SK-N-SH (cell line): ENCODE data around the gene LIG1.

Experiments used
- CHD2 ChIP-seq: fragments of 150-350 bp; IDR thresholded peaks from 2 replicates; pipeline ENCODE4 v1.6.1; 2018; ENCODE audit warnings: low read length; ENCODE audit not compliant: partially characterized antibody
- CTCF ChIP-seq: fragments of 200-600 bp; sonication (generic); IDR thresholded peaks from 2 replicates; pipeline ENCODE4 v1.6.1; 2017; ENCODE audit warnings: antibody characterized with exemption, mild to moderate bottlenecking, moderate library complexity
- EP300 ChIP-seq, 2 experiments: IDR thresholded peaks; 2 replicates each; pipeline versions ENCODE4 v1.4.0 to v1.6.1; 2012; ENCODE audit warnings: borderline replicate concordance in 1 of 2, low read depth in 1 of 2, low read length in 1 of 2
- FOXJ3 ChIP-seq: sonication (generic); formaldehyde crosslinking; IDR thresholded peaks from 2 replicates; pipeline ENCODE4 v1.5.1; 2020; ENCODE audit warnings: mild to moderate bottlenecking, missing genetic modification reagents
- JUND ChIP-seq: IDR thresholded peaks from 2 replicates; pipeline ENCODE4 v1.4.0; 2012
- MXI1 ChIP-seq: IDR thresholded peaks from 2 replicates; pipeline ENCODE4 v1.6.1; 2012; ENCODE audit warnings: mild to moderate bottlenecking, low read depth, low read length, improper control_type of control experiment
- NFIC ChIP-seq: IDR thresholded peaks from 2 replicates; pipeline ENCODE4 v1.4.0; 2012; ENCODE audit warnings: borderline replicate concordance
- POLR2AphosphoS5 ChIP-seq: IDR thresholded peaks from 2 replicates; pipeline ENCODE4 v1.6.1; 2012; ENCODE audit warnings: low read depth, low read length
- REST ChIP-seq: IDR thresholded peaks from 2 replicates; pipeline ENCODE4 v1.6.1; 2012; ENCODE audit warnings: mild to moderate bottlenecking, low read depth, low read length, moderate library complexity
- RFX5 ChIP-seq: IDR thresholded peaks from 2 replicates; pipeline ENCODE4 v1.6.1; 2012; ENCODE audit warnings: mild to moderate bottlenecking, improper control_type of control experiment, low read length
- SMC3 ChIP-seq: IDR thresholded peaks from 2 replicates; pipeline ENCODE4 v1.6.1; 2012; ENCODE audit warnings: low read depth, low read length, improper control_type of control experiment
- USF1 ChIP-seq: IDR thresholded peaks from 2 replicates; pipeline ENCODE4 v1.4.0; 2012; ENCODE audit warnings: low read depth, borderline replicate concordance
- ZBTB33 ChIP-seq: IDR thresholded peaks from 2 replicates; pipeline ENCODE4 v1.4.0; 2012; ENCODE audit warnings: low read depth, borderline replicate concordance

- TF ChIP-seq CTCF (no peak), MXI1 (no peak), CHD2 (no peak), EP300 (IDR thresholded peaks at IDR 0.05; ENCODE audit: borderline replicate concordance in 1 of 2, low read depth in 1 of 2, low read length in 1 of 2) (no peak), RFX5 (no peak), SMC3 (no peak), REST (no peak), POLR2AphosphoS5 (no peak), NFIC (no peak), ZBTB33 (no peak), USF1 (no peak), FOXJ3 (no peak), JUND (no peak)
These were observed 85.1 kb downstream of the LIG1 start for GRCh38 chr19:48085076-48085475.
